Neuron (in vitro differentiated cells): ENCODE results near the gene BEND3.
"Not testable (repeated sequence)": the region's sequence is repeated elsewhere in the genome, so short reads cannot be mapped to it uniquely, and the experiment has no call there.

Experiments
- H2AFZ ChIP-seq: one replicate; pipeline ENCODE4 v1.6.1; 2013; ENCODE audit warnings: low read depth, mild to moderate bottlenecking, inconsistent platforms, low read length, moderate library complexity
- H3K27me3 ChIP-seq: one replicate; pipeline ENCODE4 v1.6.1; 2013; ENCODE audit warnings: low read length; ENCODE audit not compliant: insufficient read depth
- H3K36me3 ChIP-seq: one replicate; pipeline ENCODE4 v1.6.1; 2013; ENCODE audit warnings: low read length; ENCODE audit not compliant: insufficient read depth
- H3K4me1 ChIP-seq: one replicate; pipeline ENCODE4 v1.6.1; 2013; ENCODE audit warnings: low read length; ENCODE audit not compliant: insufficient read depth
- H3K4me3 ChIP-seq: 2 replicates; pipeline ENCODE4 v1.5.1; 2013; ENCODE audit warnings: mild to moderate bottlenecking, low read length, moderate library complexity
- H3K9me3 ChIP-seq: one replicate; pipeline ENCODE4 v1.6.1; 2013; ENCODE audit warnings: low read length

BEND3 gene

GRCh38 chr6:107030151-107030550, 85.2 kb downstream of the BEND3 start:
- Histone ChIP-seq H2AFZ (no peak overlapping the region), H3K4me3 (no peak overlapping the region), H3K4me1 (peaks cover 3% of the 10 kb centered on the region), H3K27me3 (no peaks in the 10 kb centered on the region), H3K9me3 (no peaks in the 10 kb centered on the region), H3K36me3 (peaks cover 8% of the 10 kb centered on the region)

GRCh38 chr6:107026965-107027364, 88.3 kb downstream of the BEND3 start:
- Histone ChIP-seq H3K4me3 (no peak overlapping the region), H3K9me3 (no peaks in the 10 kb centered on the region), H2AFZ (no peak overlapping the region), H3K4me1 (peaks cover 3% of the 10 kb centered on the region), H3K27me3 (no peaks in the 10 kb centered on the region), H3K36me3 (peaks cover 3% of the 10 kb centered on the region)

GRCh38 chr6:107021446-107022185, 93.7 kb downstream of the BEND3 start:
- H3K9me3 ChIP-seq = no peaks in the 10 kb centered on the region
- no peak overlapping the region for H2AFZ ChIP-seq
- no peaks in the 10 kb centered on the region for H3K27me3 ChIP-seq
- H3K4me1 ChIP-seq = no peaks in the 10 kb centered on the region
- no peaks in the 10 kb centered on the region for H3K36me3 ChIP-seq
- H3K4me3 ChIP-seq = no peak overlapping the region

- Histone ChIP-seq H3K9me3 (no peaks in the 10 kb centered on the region), H3K36me3 (no peaks in the 10 kb centered on the region), H3K4me1 (no peaks in the 10 kb centered on the region), H3K27me3 (no peaks in the 10 kb centered on the region), H2AFZ (no peak overlapping the region), H3K4me3 (no peak overlapping the region)
These were observed 95.1 kb downstream of the BEND3 start for GRCh38 chr6:107020239-107020638.

- not testable (repeated sequence) for H3K4me3 ChIP-seq, H3K27me3 ChIP-seq, H3K36me3 ChIP-seq, H2AFZ ChIP-seq, H3K4me1 ChIP-seq, H3K9me3 ChIP-seq
These were observed 95.7 kb downstream of the BEND3 start for GRCh38 chr6:107019628-107020027.

- Histone ChIP-seq H3K4me3 (no peak overlapping the region), H3K36me3 (no peaks in the 10 kb centered on the region), H3K9me3 (no peaks in the 10 kb centered on the region), H2AFZ (no peak overlapping the region), H3K27me3 (no peaks in the 10 kb centered on the region), H3K4me1 (no peaks in the 10 kb centered on the region)
These were observed 96.3 kb downstream of the BEND3 start for GRCh38 chr6:107019047-107019446.
